ENCODE results near the gene HDGFL1.

- no peak for TF ChIP-seq RFX5 (IDR thresholded peaks at IDR 0.05; ENCODE audit: borderline replicate concordance, low read depth, low read length)
- TF ChIP-seq, protein P1, sequence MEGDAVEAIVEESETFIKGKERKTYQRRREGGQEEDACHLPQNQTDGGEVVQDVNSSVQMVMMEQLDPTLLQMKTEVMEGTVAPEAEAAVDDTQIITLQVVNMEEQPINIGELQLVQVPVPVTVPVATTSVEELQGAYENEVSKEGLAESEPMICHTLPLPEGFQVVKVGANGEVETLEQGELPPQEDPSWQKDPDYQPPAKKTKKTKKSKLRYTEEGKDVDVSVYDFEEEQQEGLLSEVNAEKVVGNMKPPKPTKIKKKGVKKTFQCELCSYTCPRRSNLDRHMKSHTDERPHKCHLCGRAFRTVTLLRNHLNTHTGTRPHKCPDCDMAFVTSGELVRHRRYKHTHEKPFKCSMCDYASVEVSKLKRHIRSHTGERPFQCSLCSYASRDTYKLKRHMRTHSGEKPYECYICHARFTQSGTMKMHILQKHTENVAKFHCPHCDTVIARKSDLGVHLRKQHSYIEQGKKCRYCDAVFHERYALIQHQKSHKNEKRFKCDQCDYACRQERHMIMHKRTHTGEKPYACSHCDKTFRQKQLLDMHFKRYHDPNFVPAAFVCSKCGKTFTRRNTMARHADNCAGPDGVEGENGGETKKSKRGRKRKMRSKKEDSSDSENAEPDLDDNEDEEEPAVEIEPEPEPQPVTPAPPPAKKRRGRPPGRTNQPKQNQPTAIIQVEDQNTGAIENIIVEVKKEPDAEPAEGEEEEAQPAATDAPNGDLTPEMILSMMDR (IDR thresholded peaks at IDR 0.05; ENCODE audit: control extremely low read depth in 1 of 3, insufficient read depth in 1 of 3, low read depth in 1 of 3, low read length in 3 of 3) = no peak
- no peak for TF ChIP-seq ZNF274 (IDR thresholded peaks at IDR 0.05; ENCODE audit: borderline replicate concordance, extremely low read depth, low read length)
- no peak for TF ChIP-seq PHF8 (conservative IDR thresholded peaks at IDR 0.05; ENCODE audit: low read depth, low read length)
- TF ChIP-seq TBP (IDR thresholded peaks at IDR 0.05; ENCODE audit: low read depth, low read length) = no peak
- TF ChIP-seq GABPA (IDR thresholded peaks at IDR 0.05; ENCODE audit: borderline replicate concordance, insufficient read depth, low read length) = no peak
- TF ChIP-seq POLR2AphosphoS5 (IDR thresholded peaks at IDR 0.05; ENCODE audit: low read depth, low read length) = no peak
- no peak for TF ChIP-seq JUND (IDR thresholded peaks at IDR 0.05; ENCODE audit: low read length)
Observed at GRCh38 chr6:22550971-22551670, 18.2 kb upstream of the HDGFL1 start.

Measured in H1 (cell line).